ENCODE results near the gene MEIS2.
A peak's percentile ranks its signal among the peaks of the same experiment; 100 is the strongest.

Gene MEIS2

GRCh38 chr15:36887214-36887961 is 213.0 kb downstream of the MEIS2 start:
- DNase-seq = no peak

GRCh38 chr15:36886701-36887100 is 213.6 kb downstream of the MEIS2 start:
- DNase-seq = no peak

- no peak for DNase-seq
Observed at GRCh38 chr15:36886191-36886590, 214.2 kb downstream of the MEIS2 start.

GRCh38 chr15:36885771-36886170 is 214.6 kb downstream of the MEIS2 start:
- DNase-seq = no peak

- DNase-seq = no peak
Observed at GRCh38 chr15:36884936-36885635, 215.3 kb downstream of the MEIS2 start.

- no peak for DNase-seq
Observed at GRCh38 chr15:36884518-36884875, 215.9 kb downstream of the MEIS2 start.

- DNase-seq = peak; percentile 16
Observed at GRCh38 chr15:36883713-36884517, 216.4 kb downstream of the MEIS2 start.

- DNase-seq = no peak
Observed at GRCh38 chr15:36882487-36883131, 217.7 kb downstream of the MEIS2 start.

- no peak for DNase-seq
Observed at GRCh38 chr15:36882056-36882455, 218.3 kb downstream of the MEIS2 start.

GRCh38 chr15:36881516-36881915 is 218.8 kb downstream of the MEIS2 start:
- DNase-seq = no peak

GRCh38 chr15:36880913-36881460 is 219.4 kb downstream of the MEIS2 start:
- DNase-seq = no peak

GRCh38 chr15:36880224-36880912 is 220.0 kb downstream of the MEIS2 start:
- DNase-seq = no peak

GRCh38 chr15:36879568-36880222 is 220.7 kb downstream of the MEIS2 start:
- no peak for DNase-seq

- DNase-seq = no peak
Observed at GRCh38 chr15:36878684-36879262, 221.6 kb downstream of the MEIS2 start.

- DNase-seq = no peak
Observed at GRCh38 chr15:36877796-36878683, 222.3 kb downstream of the MEIS2 start.

- no peak for DNase-seq
Observed at GRCh38 chr15:36877294-36877693, 223.1 kb downstream of the MEIS2 start.

- no peak for DNase-seq
Observed at GRCh38 chr15:36875740-36876334, 224.5 kb downstream of the MEIS2 start.

GRCh38 chr15:36874930-36875329 is 225.4 kb downstream of the MEIS2 start:
- no peak for DNase-seq

GRCh38 chr15:36867436-36867835 is 232.9 kb downstream of the MEIS2 start:
- DNase-seq = no peak

- no peak for DNase-seq
Observed at GRCh38 chr15:36866896-36867295, 233.5 kb downstream of the MEIS2 start.
